Measurements from ENCODE around the gene DNAJA3.

DNAJA3 gene

DNA sequence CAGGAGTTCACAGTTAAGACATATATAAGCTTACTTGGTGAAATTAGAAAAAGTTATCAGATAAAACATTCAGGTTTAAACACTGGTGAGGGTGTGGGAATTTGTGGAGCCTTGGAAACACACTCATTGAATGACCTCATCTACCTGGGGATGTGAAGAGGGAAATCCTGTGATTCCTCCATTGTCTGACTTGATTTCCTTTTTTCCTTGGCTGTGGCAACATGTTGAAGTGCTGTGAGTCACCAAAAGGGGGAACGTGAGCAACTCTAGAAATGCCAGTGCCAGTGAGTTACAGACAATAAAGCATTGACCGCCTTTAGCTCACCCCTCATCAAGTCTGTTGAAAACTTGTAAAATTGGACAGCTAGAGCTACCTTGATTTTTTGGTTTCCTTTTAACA, 52.3 kb downstream of the DNAJA3 start:
- Histone ChIP-seq H3K4me2 (ENCODE audit: low read depth, low read length, poor library complexity, severe bottlenecking) (peak overlapping the region; percentile 82), H3K27me3 (ENCODE audit: low read length) (no peaks in the 10 kb centered on the region), H3K36me3 (ENCODE audit: low read length) (no peaks in the 10 kb centered on the region), H4K20me1 (ENCODE audit: low read depth, low read length) (no peaks in the 10 kb centered on the region), H3K4me3 (ENCODE audit: insufficient read depth, low read length, poor library complexity, severe bottlenecking) (no peak overlapping the region), H3F3A (ENCODE audit: insufficient read depth) (peaks cover 30% of the 10 kb centered on the region), H3K9me3 (ENCODE audit: insufficient read depth, low read length) (no peaks in the 10 kb centered on the region), H3K27ac (ENCODE audit: low read depth, low read length) (no peak overlapping the region), H3K79me2 (ENCODE audit: insufficient read depth, low read length) (peaks cover 71% of the 10 kb centered on the region), H3K9ac (ENCODE audit: low read length) (no peak overlapping the region), H2AFZ (ENCODE audit: low read depth, low read length, severe bottlenecking) (no peak overlapping the region), H3K9me2 (replicated peaks; ENCODE audit: insufficient read depth, low read length) (no peaks in the 10 kb centered on the region)
- TF ChIP-seq, protein P1, sequence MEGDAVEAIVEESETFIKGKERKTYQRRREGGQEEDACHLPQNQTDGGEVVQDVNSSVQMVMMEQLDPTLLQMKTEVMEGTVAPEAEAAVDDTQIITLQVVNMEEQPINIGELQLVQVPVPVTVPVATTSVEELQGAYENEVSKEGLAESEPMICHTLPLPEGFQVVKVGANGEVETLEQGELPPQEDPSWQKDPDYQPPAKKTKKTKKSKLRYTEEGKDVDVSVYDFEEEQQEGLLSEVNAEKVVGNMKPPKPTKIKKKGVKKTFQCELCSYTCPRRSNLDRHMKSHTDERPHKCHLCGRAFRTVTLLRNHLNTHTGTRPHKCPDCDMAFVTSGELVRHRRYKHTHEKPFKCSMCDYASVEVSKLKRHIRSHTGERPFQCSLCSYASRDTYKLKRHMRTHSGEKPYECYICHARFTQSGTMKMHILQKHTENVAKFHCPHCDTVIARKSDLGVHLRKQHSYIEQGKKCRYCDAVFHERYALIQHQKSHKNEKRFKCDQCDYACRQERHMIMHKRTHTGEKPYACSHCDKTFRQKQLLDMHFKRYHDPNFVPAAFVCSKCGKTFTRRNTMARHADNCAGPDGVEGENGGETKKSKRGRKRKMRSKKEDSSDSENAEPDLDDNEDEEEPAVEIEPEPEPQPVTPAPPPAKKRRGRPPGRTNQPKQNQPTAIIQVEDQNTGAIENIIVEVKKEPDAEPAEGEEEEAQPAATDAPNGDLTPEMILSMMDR (IDR thresholded peaks at IDR 0.05; ENCODE audit: insufficient read depth, low read length, poor library complexity, severe bottlenecking), result no peak
- TF ChIP-seq EZH2phosphoT487 (conservative IDR thresholded peaks at IDR 0.05; ENCODE audit: low read length), result no peak

DNA sequence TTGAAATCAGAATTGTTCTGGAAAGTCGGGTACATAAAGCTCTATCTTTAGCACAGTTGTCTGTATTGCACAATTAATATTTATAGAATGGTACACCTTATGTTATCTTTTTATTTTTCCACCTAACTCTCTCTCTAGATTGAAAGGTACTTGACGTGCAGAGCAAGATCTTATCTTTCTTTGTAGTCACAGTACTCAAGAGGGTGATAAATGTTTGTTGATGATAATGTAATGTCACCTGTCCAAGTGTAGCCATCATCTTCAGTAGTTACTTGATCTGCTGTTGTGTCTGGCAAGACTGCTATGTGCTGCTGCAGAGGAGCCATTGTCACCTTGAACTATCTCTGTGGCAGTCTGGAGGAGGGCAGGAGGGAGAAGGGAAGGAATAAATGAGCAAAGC, 55.9 kb downstream of the DNAJA3 start:
- Histone ChIP-seq H3K27ac (ENCODE audit: low read depth, low read length) (no peak overlapping the region), H3K79me2 (ENCODE audit: insufficient read depth, low read length) (peaks cover 62% of the 10 kb centered on the region), H3K36me3 (ENCODE audit: low read length) (no peaks in the 10 kb centered on the region), H3K4me3 (ENCODE audit: insufficient read depth, low read length, poor library complexity, severe bottlenecking) (no peak overlapping the region), H3K9me2 (replicated peaks; ENCODE audit: insufficient read depth, low read length) (no peaks in the 10 kb centered on the region), H3K27me3 (ENCODE audit: low read length) (no peaks in the 10 kb centered on the region), H3F3A (ENCODE audit: insufficient read depth) (0 out of 2 replicates have a peak, but pooled peaks cover 5% of the 10 kb centered on the region), H3K4me2 (ENCODE audit: low read depth, low read length, poor library complexity, severe bottlenecking) (no peak overlapping the region), H2AFZ (ENCODE audit: low read depth, low read length, severe bottlenecking) (no peak overlapping the region), H3K9me3 (ENCODE audit: insufficient read depth, low read length) (no peaks in the 10 kb centered on the region), H3K9ac (ENCODE audit: low read length) (no peak overlapping the region), H4K20me1 (ENCODE audit: low read depth, low read length) (no peaks in the 10 kb centered on the region)
- TF ChIP-seq, protein P1 (IDR thresholded peaks at IDR 0.05; ENCODE audit: insufficient read depth, low read length, poor library complexity, severe bottlenecking), result no peak
- no peak for TF ChIP-seq EZH2phosphoT487 (conservative IDR thresholded peaks at IDR 0.05; ENCODE audit: low read length)

DNA sequence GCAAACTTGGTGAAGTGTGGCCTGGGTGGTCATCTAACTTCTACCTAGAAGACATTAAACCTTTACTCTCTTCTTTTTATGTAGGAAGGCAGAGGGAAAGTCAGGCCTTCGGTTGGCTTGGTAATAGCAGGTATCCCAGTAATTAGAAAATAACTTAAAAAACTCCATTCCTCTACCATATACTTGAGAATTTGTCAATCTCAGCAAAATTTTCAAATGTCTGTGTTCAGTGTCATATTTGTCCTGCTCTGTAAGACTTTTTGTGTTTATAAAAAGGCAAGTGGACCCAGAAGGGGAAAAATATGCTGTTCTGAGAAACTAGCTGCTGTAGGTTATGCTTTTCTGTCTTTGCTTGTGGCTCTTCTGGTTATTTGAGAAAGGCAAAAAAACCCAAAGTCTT, 56.3 kb downstream of the DNAJA3 start:
- TF ChIP-seq EZH2phosphoT487 (conservative IDR thresholded peaks at IDR 0.05; ENCODE audit: low read length), result no peak
- TF ChIP-seq, protein P1 (IDR thresholded peaks at IDR 0.05; ENCODE audit: insufficient read depth, low read length, poor library complexity, severe bottlenecking), result no peak
- Histone ChIP-seq H4K20me1 (ENCODE audit: low read depth, low read length) (no peaks in the 10 kb centered on the region), H3K9me2 (replicated peaks; ENCODE audit: insufficient read depth, low read length) (no peaks in the 10 kb centered on the region), H3K4me3 (ENCODE audit: insufficient read depth, low read length, poor library complexity, severe bottlenecking) (no peak overlapping the region), H3K4me2 (ENCODE audit: low read depth, low read length, poor library complexity, severe bottlenecking) (no peak overlapping the region), H3F3A (ENCODE audit: insufficient read depth) (0 out of 2 replicates have a peak, but pooled peaks cover 5% of the 10 kb centered on the region), H3K79me2 (ENCODE audit: insufficient read depth, low read length) (peaks cover 61% of the 10 kb centered on the region), H3K9me3 (ENCODE audit: insufficient read depth, low read length) (no peaks in the 10 kb centered on the region), H3K36me3 (ENCODE audit: low read length) (no peaks in the 10 kb centered on the region), H3K9ac (ENCODE audit: low read length) (no peak overlapping the region), H2AFZ (ENCODE audit: low read depth, low read length, severe bottlenecking) (no peak overlapping the region), H3K27me3 (ENCODE audit: low read length) (no peaks in the 10 kb centered on the region), H3K27ac (ENCODE audit: low read depth, low read length) (no peak overlapping the region)
